ENCODE measurements around the gene DSCAML1. TPM values are rescaled to one million over a fixed set of nuclear protein-coding genes. Genes with fewer than 3 reads are reported as not detected.

Gene DSCAML1
- total RNA-seq, 6 experiments from 2014 or later: not detected

GRCh38 chr11:117712530-117712929 is 84.5 kb downstream of the DSCAML1 start:
- H3K27me3 Mint-ChIP-seq (ENCODE audit: insufficient read depth): peaks cover 53% of the 10 kb centered on the region
- H3K9me3 Mint-ChIP-seq: no peaks in the 10 kb centered on the region
- no peaks in the 10 kb centered on the region for H3K36me3 Mint-ChIP-seq (ENCODE audit: low read depth)
- no peak for TF ChIP-seq CTCF (IDR thresholded peaks at IDR 0.05)
- no peaks in the 10 kb centered on the region for H3K4me1 Mint-ChIP-seq (ENCODE audit: low read depth)
- no peak overlapping the region for H3K4me3 Mint-ChIP-seq
- no peak overlapping the region for H3K27ac Mint-ChIP-seq
- DNase-seq: no peak

- Mint-ChIP-seq H3K9me3 (no peaks in the 10 kb centered on the region), H3K36me3 (ENCODE audit: low read depth) (no peaks in the 10 kb centered on the region), H3K4me3 (no peak overlapping the region), H3K4me1 (ENCODE audit: low read depth) (no peaks in the 10 kb centered on the region), H3K27ac (no peak overlapping the region), H3K27me3 (ENCODE audit: insufficient read depth) (peaks cover 47% of the 10 kb centered on the region)
- no peak for TF ChIP-seq CTCF (IDR thresholded peaks at IDR 0.05)
- DNase-seq: no peak
Observed at GRCh38 chr11:117711331-117711730, 85.7 kb downstream of the DSCAML1 start.

- Mint-ChIP-seq H3K27me3 (ENCODE audit: insufficient read depth) (peaks cover 46% of the 10 kb centered on the region), H3K9me3 (no peaks in the 10 kb centered on the region), H3K27ac (no peak overlapping the region), H3K4me1 (ENCODE audit: low read depth) (no peaks in the 10 kb centered on the region), H3K4me3 (no peak overlapping the region), H3K36me3 (ENCODE audit: low read depth) (no peaks in the 10 kb centered on the region)
- no peak for TF ChIP-seq CTCF (IDR thresholded peaks at IDR 0.05)
- DNase-seq: no peak
Observed at GRCh38 chr11:117710211-117710610, 86.8 kb downstream of the DSCAML1 start.

- Mint-ChIP-seq H3K27ac (no peak overlapping the region), H3K4me1 (ENCODE audit: low read depth) (no peaks in the 10 kb centered on the region), H3K4me3 (no peak overlapping the region), H3K36me3 (ENCODE audit: low read depth) (no peaks in the 10 kb centered on the region), H3K27me3 (ENCODE audit: insufficient read depth) (peaks cover 37% of the 10 kb centered on the region), H3K9me3 (no peaks in the 10 kb centered on the region)
- no peak for TF ChIP-seq CTCF (IDR thresholded peaks at IDR 0.05)
- no peak for DNase-seq
Observed at GRCh38 chr11:117706322-117706814, 90.6 kb downstream of the DSCAML1 start.

- peaks cover 37% of the 10 kb centered on the region for H3K27me3 Mint-ChIP-seq (ENCODE audit: insufficient read depth)
Observed at GRCh38 chr11:117705866-117706265, 91.2 kb downstream of the DSCAML1 start.

More at GRCh38 chr11:117705866-117706265, 91.2 kb downstream of the DSCAML1 start:
- H3K36me3 Mint-ChIP-seq (ENCODE audit: low read depth): no peaks in the 10 kb centered on the region
- H3K9me3 Mint-ChIP-seq: no peaks in the 10 kb centered on the region
- H3K27ac Mint-ChIP-seq: no peak overlapping the region
- H3K4me3 Mint-ChIP-seq: no peak overlapping the region
- no peak for TF ChIP-seq CTCF (IDR thresholded peaks at IDR 0.05)
- H3K4me1 Mint-ChIP-seq (ENCODE audit: low read depth): no peaks in the 10 kb centered on the region
- DNase-seq: no peak
